ENCODE measurements around the gene COL4A6. TPM values are rescaled to one million over a fixed set of nuclear protein-coding genes. Genes with fewer than 3 reads are reported as not detected.

COL4A6 gene
- total RNA-seq, 1 donor from 2014 or later: 0.08 TPM

DNA sequence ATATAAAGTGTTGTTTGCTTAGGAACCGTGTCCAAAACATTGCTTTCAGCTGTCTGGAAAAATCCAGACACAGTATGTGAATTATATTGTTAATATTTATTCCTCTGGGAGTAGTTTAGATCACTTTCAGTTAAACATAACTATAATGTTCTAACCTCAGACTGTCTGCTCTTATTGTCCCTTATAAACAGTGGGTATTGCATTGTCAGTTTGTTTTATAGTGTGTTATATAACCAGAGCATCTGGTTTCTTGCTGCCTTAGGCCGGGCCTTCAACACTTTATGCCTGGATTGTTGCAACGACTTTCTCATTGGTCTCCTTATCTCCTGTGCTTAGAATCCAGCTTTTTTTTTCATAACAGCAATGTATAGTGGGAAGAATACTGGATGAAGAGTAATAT is 320.2 kb downstream of the COL4A6 start:
- ATAC-seq (no peak), DNase-seq (ENCODE audit: low spot score) (no peak)

DNA sequence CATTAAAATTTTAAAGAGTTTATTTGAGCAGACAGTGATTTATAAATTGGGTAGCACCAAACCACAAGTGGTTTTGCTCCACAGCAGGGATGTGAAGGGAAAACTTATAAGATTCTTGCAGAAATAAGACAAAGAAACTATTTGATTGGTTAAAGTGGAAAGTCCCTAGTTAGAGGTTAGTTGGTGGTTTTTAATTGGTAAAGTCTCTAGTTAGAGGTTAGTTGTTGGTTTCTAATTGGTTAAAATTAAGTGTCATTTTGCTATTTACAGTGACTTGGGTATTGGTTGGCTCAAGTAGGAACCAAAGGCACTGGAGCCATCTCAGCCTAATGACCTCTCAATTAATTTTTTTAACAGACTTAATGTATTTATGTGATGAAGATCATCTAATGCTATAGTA is 323.7 kb downstream of the COL4A6 start:
- ATAC-seq (no peak), DNase-seq (ENCODE audit: low spot score) (no peak)

Other genes starting within 250 kb of the COL4A6 start
- 2.9 TPM for gene COL4A5, start 1.4 kb upstream of the COL4A6 start, total RNA-seq

All from left lobe of liver (tissue), 2 donors.